SK-N-SH treated with all-trans-retinoic acid at 6 μM for 48 hours (cell line): ENCODE results near the gene RGL3.

Source experiments
- ATAC-seq: fragments of 200-7000 bp; cut with Tn5 transposase; 3 replicates; pipeline ENCODE4 v1.9.1; 2020; ENCODE audit warnings: mild to moderate bottlenecking, moderate library complexity
- ARNTL ChIP-seq: fragments of 450-650 bp; formaldehyde crosslinking; IDR thresholded peaks from 2 replicates; pipeline ENCODE4 v1.5.0; 2020; ENCODE audit warnings: low read depth, mild to moderate bottlenecking, moderate library complexity, borderline replicate concordance
- BACH2 ChIP-seq: fragments of 250-450 bp; sonication (Bioruptor Pico); IDR thresholded peaks from 2 replicates; pipeline ENCODE4 v1.9.0; 2021; ENCODE audit warnings: mild to moderate bottlenecking, borderline replicate concordance
- ESRRG ChIP-seq: fragments of 250-450 bp; sonication (Bioruptor Pico); IDR thresholded peaks from 2 replicates; pipeline ENCODE4 v1.6.1; 2021; ENCODE audit warnings: mild to moderate bottlenecking
- GLIS3 ChIP-seq: fragments of 250-450 bp; sonication (Bioruptor Pico); IDR thresholded peaks from 2 replicates; pipeline ENCODE4 v1.5.0; 2020; ENCODE audit warnings: mild to moderate bottlenecking, moderate library complexity
- ISL1 ChIP-seq: fragments of 250-450 bp; sonication (Bioruptor Pico); IDR thresholded peaks from 2 replicates; pipeline ENCODE4 v2.1.2; 2022; ENCODE audit warnings: mild to moderate bottlenecking, moderate library complexity
- OSR1 ChIP-seq: fragments of 250-450 bp; sonication (Bioruptor Pico); IDR thresholded peaks from 2 replicates; pipeline ENCODE4 v1.8.0; 2022; ENCODE audit warnings: moderate library complexity, mild to moderate bottlenecking, inconsistent platforms
- RARB ChIP-seq: fragments of 250-450 bp; sonication (Bioruptor Pico); IDR thresholded peaks from 2 replicates; pipeline ENCODE4 v1.8.0; 2021; ENCODE audit warnings: mild to moderate bottlenecking, moderate library complexity
- SNAI2 ChIP-seq: fragments of 250-450 bp; sonication (Bioruptor Pico); IDR thresholded peaks from 2 replicates; pipeline ENCODE4 v1.5.0; 2020; ENCODE audit warnings: mild to moderate bottlenecking, moderate library complexity
- TCF4 ChIP-seq: fragments of 250-450 bp; sonication (Bioruptor Pico); IDR thresholded peaks from 2 replicates; pipeline ENCODE4 v1.8.0; 2021; ENCODE audit warnings: mild to moderate bottlenecking, moderate library complexity, borderline replicate concordance
- ZC3H10 ChIP-seq: fragments of 250-450 bp; sonication (Bioruptor Pico); IDR thresholded peaks from 2 replicates; pipeline ENCODE4 v1.5.1; 2021; ENCODE audit warnings: mild to moderate bottlenecking, moderate library complexity
- ZFP3 ChIP-seq: fragments of 250-450 bp; sonication (Bioruptor Pico); IDR thresholded peaks from 2 replicates; pipeline ENCODE4 v1.5.0; 2020; ENCODE audit warnings: mild to moderate bottlenecking, moderate library complexity
- ZFP30 ChIP-seq: fragments of 450-650 bp; formaldehyde crosslinking; IDR thresholded peaks from 2 replicates; pipeline ENCODE4 v1.5.0; 2022; ENCODE audit warnings: mild to moderate bottlenecking, moderate library complexity
- ZNF565 ChIP-seq: fragments of 450-650 bp; formaldehyde crosslinking; conservative IDR thresholded peaks from 2 replicates; pipeline ENCODE4 v1.5.0; 2020; ENCODE audit warnings: low read depth, mild to moderate bottlenecking, moderate library complexity
- ZNF8 ChIP-seq: fragments of 450-650 bp; formaldehyde crosslinking; IDR thresholded peaks from 2 replicates; pipeline ENCODE4 v1.5.0; 2020; ENCODE audit warnings: mild to moderate bottlenecking, moderate library complexity
- TF ChIP-seq, protein P1 (sequence below): fragments of 250-450 bp; sonication (Bioruptor Pico); IDR thresholded peaks from 2 replicates; pipeline ENCODE4 v1.8.0; 2020; ENCODE audit warnings: mild to moderate bottlenecking, moderate library complexity, borderline replicate concordance
- TF ChIP-seq, protein P2 (sequence below): fragments of 250-450 bp; sonication (Bioruptor Pico); IDR thresholded peaks from 2 replicates; pipeline ENCODE4 v1.8.0; 2021; ENCODE audit warnings: low read depth, mild to moderate bottlenecking, moderate library complexity, borderline replicate concordance
- TF ChIP-seq, protein P3 (sequence below): fragments of 250-450 bp; sonication (Bioruptor Pico); IDR thresholded peaks from 2 replicates; pipeline ENCODE4 v1.5.1; 2020; ENCODE audit warnings: low read depth, mild to moderate bottlenecking, moderate library complexity
- TF ChIP-seq, protein P4 (sequence below): fragments of 250-450 bp; sonication (Bioruptor Pico); IDR thresholded peaks from 2 replicates; pipeline ENCODE4 v1.5.1; 2021; ENCODE audit warnings: mild to moderate bottlenecking, moderate library complexity

The RGL3 gene

DNA sequence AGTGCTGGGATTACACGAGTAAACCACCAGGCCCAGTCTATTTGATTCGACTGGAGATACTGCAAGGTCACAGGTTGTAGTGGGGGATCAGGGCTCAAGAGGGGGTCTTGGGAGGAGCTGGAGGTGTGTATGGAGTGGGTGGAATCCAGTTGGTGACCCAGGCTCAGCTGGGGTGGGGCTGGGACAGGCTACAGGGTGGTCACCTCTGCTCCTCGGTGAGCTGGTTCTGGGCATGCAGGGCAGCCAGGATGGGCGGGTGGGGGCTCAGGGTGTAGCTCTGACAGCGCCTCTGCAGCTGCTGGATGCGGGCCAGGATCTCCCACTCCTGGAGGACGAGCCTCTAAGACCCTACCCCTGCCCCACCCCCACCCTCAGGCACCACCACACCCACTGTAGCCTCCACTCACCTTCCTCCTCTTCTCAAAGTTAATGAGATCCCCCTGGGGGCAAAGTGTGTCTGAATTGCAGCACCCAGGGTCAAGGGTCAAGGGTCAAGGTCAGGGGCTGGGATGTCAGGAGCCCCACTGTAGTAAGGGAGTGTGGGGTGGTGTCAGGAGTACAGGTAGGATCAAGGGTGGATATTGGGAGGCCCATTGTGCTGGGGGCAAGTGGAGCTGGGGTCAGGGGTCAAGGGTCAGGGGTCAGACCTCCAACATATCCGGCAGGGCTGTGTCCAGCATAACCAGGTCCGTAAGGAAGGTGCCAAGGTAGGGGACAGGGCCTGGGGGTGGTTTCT, 17.1 kb downstream of the RGL3 start (continued):
- TF ChIP-seq, protein P1, sequence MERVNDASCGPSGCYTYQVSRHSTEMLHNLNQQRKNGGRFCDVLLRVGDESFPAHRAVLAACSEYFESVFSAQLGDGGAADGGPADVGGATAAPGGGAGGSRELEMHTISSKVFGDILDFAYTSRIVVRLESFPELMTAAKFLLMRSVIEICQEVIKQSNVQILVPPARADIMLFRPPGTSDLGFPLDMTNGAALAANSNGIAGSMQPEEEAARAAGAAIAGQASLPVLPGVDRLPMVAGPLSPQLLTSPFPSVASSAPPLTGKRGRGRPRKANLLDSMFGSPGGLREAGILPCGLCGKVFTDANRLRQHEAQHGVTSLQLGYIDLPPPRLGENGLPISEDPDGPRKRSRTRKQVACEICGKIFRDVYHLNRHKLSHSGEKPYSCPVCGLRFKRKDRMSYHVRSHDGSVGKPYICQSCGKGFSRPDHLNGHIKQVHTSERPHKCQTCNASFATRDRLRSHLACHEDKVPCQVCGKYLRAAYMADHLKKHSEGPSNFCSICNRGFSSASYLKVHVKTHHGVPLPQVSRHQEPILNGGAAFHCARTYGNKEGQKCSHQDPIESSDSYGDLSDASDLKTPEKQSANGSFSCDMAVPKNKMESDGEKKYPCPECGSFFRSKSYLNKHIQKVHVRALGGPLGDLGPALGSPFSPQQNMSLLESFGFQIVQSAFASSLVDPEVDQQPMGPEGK: no peak
- no peak for TF ChIP-seq SNAI2 (CRISPR knock-in tag)
- TF ChIP-seq OSR1: no peak
- no peak for TF ChIP-seq ZC3H10 (CRISPR knock-in tag)
- no peak for TF ChIP-seq ARNTL
- TF ChIP-seq TCF4 (CRISPR knock-in tag): no peak
- no peak for TF ChIP-seq ZNF8 (CRISPR knock-in tag)

DNA sequence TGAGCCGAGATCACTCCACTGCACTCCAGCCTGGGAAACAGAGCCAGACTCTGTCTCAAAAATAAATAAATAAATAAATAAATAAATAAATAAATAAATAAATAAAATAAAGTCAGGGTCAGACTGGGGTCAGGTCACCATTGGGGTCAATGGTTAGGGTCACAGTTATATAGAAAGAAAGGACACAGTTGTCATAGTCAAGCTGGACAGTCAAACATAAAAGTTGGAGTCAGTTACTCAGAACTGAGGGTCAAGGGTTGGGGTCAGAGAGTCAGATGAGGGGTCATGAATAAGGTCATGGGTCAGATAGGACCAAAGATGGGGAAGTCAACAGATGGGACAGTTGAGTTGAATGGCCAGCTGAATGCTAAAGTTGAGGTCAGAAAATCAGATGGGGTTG, 18.3 kb downstream of the RGL3 start:
- no peak for ATAC-seq
- TF ChIP-seq ZNF8 (CRISPR knock-in tag) (no peak), BACH2 (no peak), ESRRG (CRISPR knock-in tag) (no peak), OSR1 (no peak), ZFP3 (no peak), ARNTL (no peak)
- TF ChIP-seq, protein P2, sequence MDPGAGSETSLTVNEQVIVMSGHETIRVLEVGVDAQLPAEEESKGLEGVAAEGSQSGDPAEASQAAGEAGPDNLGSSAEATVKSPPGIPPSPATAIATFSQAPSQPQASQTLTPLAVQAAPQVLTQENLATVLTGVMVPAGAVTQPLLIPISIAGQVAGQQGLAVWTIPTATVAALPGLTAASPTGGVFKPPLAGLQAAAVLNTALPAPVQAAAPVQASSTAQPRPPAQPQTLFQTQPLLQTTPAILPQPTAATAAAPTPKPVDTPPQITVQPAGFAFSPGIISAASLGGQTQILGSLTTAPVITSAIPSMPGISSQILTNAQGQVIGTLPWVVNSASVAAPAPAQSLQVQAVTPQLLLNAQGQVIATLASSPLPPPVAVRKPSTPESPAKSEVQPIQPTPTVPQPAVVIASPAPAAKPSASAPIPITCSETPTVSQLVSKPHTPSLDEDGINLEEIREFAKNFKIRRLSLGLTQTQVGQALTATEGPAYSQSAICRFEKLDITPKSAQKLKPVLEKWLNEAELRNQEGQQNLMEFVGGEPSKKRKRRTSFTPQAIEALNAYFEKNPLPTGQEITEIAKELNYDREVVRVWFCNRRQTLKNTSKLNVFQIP: no peak
- TF ChIP-seq, protein P1: no peak
- TF ChIP-seq, all 23 proteins: peak for 0

DNA sequence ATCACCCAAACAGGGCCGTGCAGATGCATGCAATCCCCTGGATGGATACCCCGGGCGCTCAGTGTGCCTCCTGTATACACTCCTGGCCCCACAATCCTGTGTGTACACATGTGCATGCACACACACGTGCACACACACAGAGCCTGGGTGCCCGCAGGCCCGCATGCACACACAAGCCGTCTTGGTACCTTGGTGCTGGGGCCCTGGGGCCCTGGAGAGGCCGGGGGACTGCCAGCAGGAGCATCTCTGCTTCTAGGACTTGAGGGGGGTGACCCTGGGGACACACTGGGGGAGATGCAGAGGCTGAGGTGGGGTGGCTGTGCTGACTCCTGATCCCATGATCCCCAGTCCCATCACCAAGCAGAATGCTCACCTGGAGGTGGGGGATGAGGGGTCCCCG, 19.4 kb downstream of the RGL3 start:
- no peak for ATAC-seq

More for the DNA sequence above, 19.4 kb downstream of the RGL3 start:
- TF ChIP-seq GLIS3 (CRISPR knock-in tag): no peak
- TF ChIP-seq ISL1 (CRISPR knock-in tag): no peak
- no peak for TF ChIP-seq ZNF565 (CRISPR knock-in tag)
- TF ChIP-seq ZFP30 (CRISPR knock-in tag): no peak
- TF ChIP-seq, protein P2: no peak
- TF ChIP-seq ESRRG (CRISPR knock-in tag): no peak
- no peak for TF ChIP-seq OSR1
- TF ChIP-seq, protein P3, sequence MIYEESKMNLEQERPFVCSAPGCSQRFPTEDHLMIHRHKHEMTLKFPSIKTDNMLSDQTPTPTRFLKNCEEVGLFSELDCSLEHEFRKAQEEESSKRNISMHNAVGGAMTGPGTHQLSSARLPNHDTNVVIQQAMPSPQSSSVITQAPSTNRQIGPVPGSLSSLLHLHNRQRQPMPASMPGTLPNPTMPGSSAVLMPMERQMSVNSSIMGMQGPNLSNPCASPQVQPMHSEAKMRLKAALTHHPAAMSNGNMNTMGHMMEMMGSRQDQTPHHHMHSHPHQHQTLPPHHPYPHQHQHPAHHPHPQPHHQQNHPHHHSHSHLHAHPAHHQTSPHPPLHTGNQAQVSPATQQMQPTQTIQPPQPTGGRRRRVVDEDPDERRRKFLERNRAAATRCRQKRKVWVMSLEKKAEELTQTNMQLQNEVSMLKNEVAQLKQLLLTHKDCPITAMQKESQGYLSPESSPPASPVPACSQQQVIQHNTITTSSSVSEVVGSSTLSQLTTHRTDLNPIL (CRISPR knock-in tag): no peak
- no peak for TF ChIP-seq ZFP3
- no peak for TF ChIP-seq RARB
- no peak for TF ChIP-seq ZC3H10 (CRISPR knock-in tag)
- TF ChIP-seq, protein P4, sequence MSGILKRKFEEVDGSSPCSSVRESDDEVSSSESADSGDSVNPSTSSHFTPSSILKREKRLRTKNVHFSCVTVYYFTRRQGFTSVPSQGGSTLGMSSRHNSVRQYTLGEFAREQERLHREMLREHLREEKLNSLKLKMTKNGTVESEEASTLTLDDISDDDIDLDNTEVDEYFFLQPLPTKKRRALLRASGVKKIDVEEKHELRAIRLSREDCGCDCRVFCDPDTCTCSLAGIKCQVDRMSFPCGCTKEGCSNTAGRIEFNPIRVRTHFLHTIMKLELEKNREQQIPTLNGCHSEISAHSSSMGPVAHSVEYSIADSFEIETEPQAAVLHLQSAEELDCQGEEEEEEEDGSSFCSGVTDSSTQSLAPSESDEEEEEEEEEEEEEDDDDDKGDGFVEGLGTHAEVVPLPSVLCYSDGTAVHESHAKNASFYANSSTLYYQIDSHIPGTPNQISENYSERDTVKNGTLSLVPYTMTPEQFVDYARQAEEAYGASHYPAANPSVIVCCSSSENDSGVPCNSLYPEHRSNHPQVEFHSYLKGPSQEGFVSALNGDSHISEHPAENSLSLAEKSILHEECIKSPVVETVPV: no peak
